Chondrocyte (in vitro differentiated cells): ENCODE results near the gene ATF3. TPM values are rescaled to one million over a fixed set of nuclear protein-coding genes. Genes with fewer than 3 reads are reported as not detected.

Experiments
- DNase-seq: peaks from one replicate; pipeline ENCODE4 v3.0.0; 2021; ENCODE audit warnings: mixed read lengths, low spot score
- H3K27ac Mint-ChIP-seq: one replicate; pipeline ENCODE4 v1.8.0; 2021; ENCODE audit warnings: mild to moderate bottlenecking, moderate library complexity, mixed read lengths; ENCODE audit not compliant: unreplicated experiment
- H3K27me3 Mint-ChIP-seq: 2 replicates; pipeline ENCODE4 v1.8.0; 2021; ENCODE audit warnings: low read depth, mixed read lengths
- H3K36me3 Mint-ChIP-seq: 2 replicates; pipeline ENCODE4 v1.8.0; 2021; ENCODE audit warnings: low read depth, mixed read lengths
- H3K4me1 Mint-ChIP-seq: 2 replicates; pipeline ENCODE4 v1.8.0; 2021; ENCODE audit warnings: low read depth, mild to moderate bottlenecking, mixed read lengths
- H3K4me3 Mint-ChIP-seq: one replicate; pipeline ENCODE4 v1.8.0; 2021; ENCODE audit warnings: mild to moderate bottlenecking, moderate library complexity, mixed read lengths; ENCODE audit not compliant: unreplicated experiment
- H3K9me3 Mint-ChIP-seq: 2 replicates; pipeline ENCODE4 v1.8.0; 2021; ENCODE audit warnings: low read depth, mixed read lengths
- CTCF ChIP-seq: fragments of 200-600 bp; sonication (generic); IDR thresholded peaks from 2 replicates; pipeline ENCODE4 v1.5.0; 2021; ENCODE audit warnings: antibody characterized with exemption, mild to moderate bottlenecking, moderate library complexity
- total RNA-seq: library from RNA; stranded (reverse); gene quantifications from 3 replicates; pipeline ENCODE4 v1.2.1, GENCODE V29; 2021

Gene ATF3
- total RNA-seq, 1 donor from 2014 or later: 50.2 TPM

GRCh38 chr1:212587016-212587887 lies 21.3 kb upstream of the ATF3 start:
- H3K36me3 Mint-ChIP-seq: no peaks in the 10 kb centered on the region
- TF ChIP-seq CTCF: no peak
- no peak overlapping the region for H3K4me3 Mint-ChIP-seq
- no peak for DNase-seq
- H3K9me3 Mint-ChIP-seq: no peaks in the 10 kb centered on the region
- peak overlapping the region; percentile 65 for H3K27ac Mint-ChIP-seq
- peaks cover 33% of the 10 kb centered on the region for H3K4me1 Mint-ChIP-seq
- H3K27me3 Mint-ChIP-seq: no peaks in the 10 kb centered on the region

- DNase-seq: no peak
- H3K4me1 Mint-ChIP-seq: peaks cover 26% of the 10 kb centered on the region
Observed at GRCh38 chr1:212587888-212588510, 20.6 kb upstream of the ATF3 start.

GRCh38 chr1:212589446-212589845 lies 19.1 kb upstream of the ATF3 start:
- Mint-ChIP-seq H3K27ac (no peak overlapping the region), H3K4me3 (no peak overlapping the region), H3K4me1 (peaks cover 16% of the 10 kb centered on the region), H3K27me3 (no peaks in the 10 kb centered on the region), H3K9me3 (no peaks in the 10 kb centered on the region), H3K36me3 (no peaks in the 10 kb centered on the region)
- TF ChIP-seq CTCF: no peak
- DNase-seq: no peak

More at GRCh38 chr1:212587888-212588510, 20.6 kb upstream of the ATF3 start:
- H3K27me3 Mint-ChIP-seq: no peaks in the 10 kb centered on the region
- H3K4me3 Mint-ChIP-seq: no peak overlapping the region
- H3K27ac Mint-ChIP-seq: no peak overlapping the region
- TF ChIP-seq CTCF: no peak
- no peaks in the 10 kb centered on the region for H3K36me3 Mint-ChIP-seq
- no peaks in the 10 kb centered on the region for H3K9me3 Mint-ChIP-seq

GRCh38 chr1:212591922-212592321 lies 16.6 kb upstream of the ATF3 start:
- no peak for DNase-seq
- no peaks in the 10 kb centered on the region for H3K27me3 Mint-ChIP-seq
- no peak for TF ChIP-seq CTCF
- no peak overlapping the region for H3K27ac Mint-ChIP-seq
- no peak overlapping the region for H3K4me3 Mint-ChIP-seq
- no peaks in the 10 kb centered on the region for H3K9me3 Mint-ChIP-seq
- H3K36me3 Mint-ChIP-seq: no peaks in the 10 kb centered on the region
- peaks cover 22% of the 10 kb centered on the region for H3K4me1 Mint-ChIP-seq

- no peak overlapping the region for H3K4me3 Mint-ChIP-seq
- DNase-seq: no peak
- H3K36me3 Mint-ChIP-seq: no peaks in the 10 kb centered on the region
- no peaks in the 10 kb centered on the region for H3K9me3 Mint-ChIP-seq
- H3K4me1 Mint-ChIP-seq: peaks cover 23% of the 10 kb centered on the region
- no peak overlapping the region for H3K27ac Mint-ChIP-seq
- no peak for TF ChIP-seq CTCF
- no peaks in the 10 kb centered on the region for H3K27me3 Mint-ChIP-seq
Observed at GRCh38 chr1:212593821-212594251, 14.7 kb upstream of the ATF3 start.
